PC-3 (cell line): Measurements from ENCODE around the gene CEP63. TPM values are rescaled to one million over a fixed set of nuclear protein-coding genes. Genes with fewer than 3 reads are reported as not detected.

Experiments
- ATAC-seq: fragments of 200-7000 bp; cut with Tn5 transposase; 2 replicates; pipeline ENCODE4 v1.9.1; 2020; ENCODE audit warnings: mild to moderate bottlenecking, moderate library complexity
- BruUV-seq: library from RNA; stranded (reverse); fragments of 400-500 nt; replicated peaks from 2 replicates; lab custom pipeline; 2021; lab: Mats Ljungman, UMichigan
- CTCF ChIA-PET: fragments of 300-600 bp; sonication (Branson Sonifier 250); formaldehyde crosslinking; loops from one replicate; lab custom pipeline; 2022; ENCODE audit warnings: antibody characterized with exemption; lab: Charles Lee
- POLR2A ChIA-PET: fragments of 300-600 bp; sonication (Branson Sonifier 250); formaldehyde crosslinking; loops from one replicate; lab custom pipeline; 2022; ENCODE audit warnings: antibody characterized with exemption; ENCODE audit not compliant: unreplicated experiment; lab: Charles Lee
- DNase-seq: peaks from one replicate; pipeline ENCODE4 v3.0.0-alpha.2; 2015
- H2AFZ ChIP-seq: fragments of 300-600 bp; sonication (generic); 2 replicates; pipeline ENCODE4 v1.6.0; 2016; ENCODE audit warnings: antibody characterized with exemption, low read length
- H3F3A ChIP-seq: fragments of 300-600 bp; sonication (generic); one replicate; pipeline ENCODE4 v1.6.0; 2017; ENCODE audit warnings: antibody characterized with exemption, low read length, control low read depth, mild to moderate bottlenecking; ENCODE audit not compliant: unreplicated experiment
- H3K27ac ChIP-seq: fragments of 300-600 bp; sonication (generic); 2 replicates; pipeline ENCODE4 v1.5.1; 2016; ENCODE audit warnings: mild to moderate bottlenecking, low read length
- H3K27me3 ChIP-seq: fragments of 300-600 bp; sonication (generic); 2 replicates; pipeline ENCODE4 v1.6.1; 2016; ENCODE audit warnings: low read length, mixed read lengths
- H3K36me3 ChIP-seq: fragments of 300-600 bp; sonication (generic); 2 replicates; pipeline ENCODE4 v1.6.1; 2016; ENCODE audit warnings: low read depth, mixed run types, low read length, mixed read lengths
- H3K4me1 ChIP-seq: fragments of 300-600 bp; sonication (generic); 2 replicates; pipeline ENCODE4 v1.5.1; 2016; ENCODE audit warnings: low read length; ENCODE audit not compliant: insufficient read depth
- H3K4me2 ChIP-seq: fragments of 300-600 bp; sonication (generic); 2 replicates; pipeline ENCODE4 v1.6.0; 2016; ENCODE audit warnings: low read length
- H3K4me3 ChIP-seq: fragments of 300-600 bp; sonication (generic); 2 replicates; pipeline ENCODE4 v1.5.1; 2016; ENCODE audit warnings: mild to moderate bottlenecking, low read length, mixed read lengths
- H3K79me2 ChIP-seq: fragments of 300-600 bp; sonication (generic); 2 replicates; pipeline ENCODE4 v1.6.1; 2017; ENCODE audit warnings: low read length, mixed read lengths
- H3K9ac ChIP-seq: fragments of 300-600 bp; sonication (generic); 2 replicates; pipeline ENCODE4 v1.6.0; 2016; ENCODE audit warnings: mild to moderate bottlenecking, low read length
- H3K9me2 ChIP-seq: fragments of 300-600 bp; sonication (generic); replicated peaks from 2 replicates; pipeline ENCODE4 v1.6.1; 2016; ENCODE audit warnings: mixed run types, low read length, mixed read lengths
- H3K9me3 ChIP-seq: fragments of 300-600 bp; sonication (generic); 2 replicates; pipeline ENCODE4 v1.6.1; 2016; ENCODE audit warnings: low read length, mixed read lengths
- H4K20me1 ChIP-seq: fragments of 300-600 bp; sonication (generic); 2 replicates; pipeline ENCODE4 v1.6.1; 2016; ENCODE audit warnings: low read length, mixed read lengths
- EZH2 ChIP-seq: fragments of 300-600 bp; sonication (generic); IDR thresholded peaks from one replicate; pipeline ENCODE4 v1.6.1; 2017; ENCODE audit warnings: antibody characterized with exemption, mild to moderate bottlenecking, low read length; ENCODE audit not compliant: unreplicated experiment
- EZH2phosphoT487 ChIP-seq: fragments of 300-600 bp; sonication (generic); IDR thresholded peaks from 2 replicates; pipeline ENCODE4 v1.6.1; 2018; ENCODE audit warnings: mild to moderate bottlenecking, antibody characterized with exemption, low read length, borderline replicate concordance
- intact Hi-C: fragments of 100-400 bp; cut with micrococcal nuclease; formaldehyde crosslinking; loops from 2 replicates; pipeline ENCODE4 v1.9.0; 2023
- total RNA-seq: library from RNA; depleted of rRNA; stranded (reverse); fragments of >200 nt; gene quantifications from 2 replicates; pipeline ENCODE4 v1.2.3, GENCODE V29; 2014
- TF ChIP-seq, protein P1 (sequence below): fragments of 300-600 bp; sonication (generic); conservative IDR thresholded peaks from 2 replicates; pipeline ENCODE4 v1.5.1; 2017; ENCODE audit warnings: antibody characterized with exemption, low read depth, mild to moderate bottlenecking, low read length

The CEP63 gene
- total RNA-seq, 1 experiment from 2014 or later, result 15.4 TPM

DNA sequence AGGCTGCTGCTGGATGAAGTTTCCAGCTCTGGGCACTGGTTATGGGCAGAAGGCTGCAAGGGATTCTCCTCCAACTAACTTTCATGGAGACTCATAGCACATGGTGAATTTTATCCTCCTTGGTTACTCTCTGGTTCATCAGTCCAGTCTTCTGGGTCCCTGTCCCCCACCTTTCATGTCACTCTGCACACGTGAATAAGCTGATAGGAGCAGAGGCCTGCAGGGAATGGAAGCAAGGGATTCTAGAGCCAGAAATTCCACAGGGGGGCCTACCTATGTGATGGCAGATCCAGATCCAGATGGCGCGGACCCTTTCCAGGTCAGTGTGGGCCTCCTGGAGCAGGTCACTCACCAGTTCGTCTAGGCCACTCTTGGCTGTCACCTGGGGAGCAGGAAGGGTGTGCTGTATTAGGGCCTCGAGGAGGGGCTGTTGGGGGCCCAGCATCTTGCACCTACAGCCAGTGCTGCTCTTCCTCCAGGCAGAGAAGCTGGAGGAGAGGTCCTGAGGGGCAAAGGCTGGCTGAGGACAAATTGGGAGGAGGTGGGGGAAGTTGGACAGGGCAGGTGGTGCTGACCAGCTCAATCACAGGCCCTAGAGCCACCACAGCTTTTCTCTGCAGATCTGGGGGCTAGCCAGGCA lies 134.7 kb downstream of the CEP63 start:
- BruUV-seq, result no TSS peak
- POLR2A ChIA-PET, result no interaction called here
- ATAC-seq (no peak), DNase-seq (no peak)
- Histone ChIP-seq H3K4me1 (no peaks in the 10 kb centered on the region), H3K9ac (no peak overlapping the region), H3K4me2 (no peak overlapping the region), H2AFZ (no peak overlapping the region), H3K79me2 (no peaks in the 10 kb centered on the region), H3K4me3 (no peak overlapping the region), H3K9me2 (no peaks in the 10 kb centered on the region), H3K9me3 (no peaks in the 10 kb centered on the region), H3K27me3 (0 out of 2 replicates have a peak, but pooled peaks cover 5% of the 10 kb centered on the region), H3F3A (no peaks in the 10 kb centered on the region), H3K36me3 (no peaks in the 10 kb centered on the region), H4K20me1 (no peaks in the 10 kb centered on the region), H3K27ac (no peak overlapping the region)
- intact Hi-C loops, result no loop called here
- CTCF ChIA-PET, result no interaction called here
- TF ChIP-seq EZH2, result no peak
- TF ChIP-seq, protein P1, sequence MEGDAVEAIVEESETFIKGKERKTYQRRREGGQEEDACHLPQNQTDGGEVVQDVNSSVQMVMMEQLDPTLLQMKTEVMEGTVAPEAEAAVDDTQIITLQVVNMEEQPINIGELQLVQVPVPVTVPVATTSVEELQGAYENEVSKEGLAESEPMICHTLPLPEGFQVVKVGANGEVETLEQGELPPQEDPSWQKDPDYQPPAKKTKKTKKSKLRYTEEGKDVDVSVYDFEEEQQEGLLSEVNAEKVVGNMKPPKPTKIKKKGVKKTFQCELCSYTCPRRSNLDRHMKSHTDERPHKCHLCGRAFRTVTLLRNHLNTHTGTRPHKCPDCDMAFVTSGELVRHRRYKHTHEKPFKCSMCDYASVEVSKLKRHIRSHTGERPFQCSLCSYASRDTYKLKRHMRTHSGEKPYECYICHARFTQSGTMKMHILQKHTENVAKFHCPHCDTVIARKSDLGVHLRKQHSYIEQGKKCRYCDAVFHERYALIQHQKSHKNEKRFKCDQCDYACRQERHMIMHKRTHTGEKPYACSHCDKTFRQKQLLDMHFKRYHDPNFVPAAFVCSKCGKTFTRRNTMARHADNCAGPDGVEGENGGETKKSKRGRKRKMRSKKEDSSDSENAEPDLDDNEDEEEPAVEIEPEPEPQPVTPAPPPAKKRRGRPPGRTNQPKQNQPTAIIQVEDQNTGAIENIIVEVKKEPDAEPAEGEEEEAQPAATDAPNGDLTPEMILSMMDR, result no peak
- no peak for TF ChIP-seq EZH2phosphoT487

DNA sequence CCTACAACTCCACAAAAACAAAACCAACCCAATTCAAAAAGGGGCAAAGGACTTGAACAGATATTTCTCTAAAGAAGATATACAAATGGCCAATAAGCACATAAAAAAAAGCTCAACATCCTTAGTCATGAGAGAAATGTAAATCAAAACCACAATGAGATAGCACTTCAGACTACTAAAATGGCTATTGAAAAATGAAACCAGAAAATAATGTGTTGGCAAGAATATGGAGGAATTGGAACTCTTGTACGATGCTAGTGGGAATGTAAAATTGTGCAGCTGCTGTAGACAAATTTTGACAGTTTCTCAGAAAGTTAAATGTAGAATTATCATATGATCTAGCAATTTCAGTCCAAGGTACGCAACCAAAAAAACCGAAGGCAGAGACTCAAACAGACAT lies 136.0 kb downstream of the CEP63 start:
- Histone ChIP-seq H3K9ac (no peak overlapping the region), H3K4me2 (no peak overlapping the region), H3K9me3 (no peaks in the 10 kb centered on the region), H3F3A (no peaks in the 10 kb centered on the region), H3K9me2 (no peaks in the 10 kb centered on the region), H3K36me3 (no peaks in the 10 kb centered on the region), H3K4me3 (no peak overlapping the region), H3K4me1 (no peaks in the 10 kb centered on the region), H3K79me2 (no peaks in the 10 kb centered on the region), H2AFZ (no peak overlapping the region), H4K20me1 (no peaks in the 10 kb centered on the region), H3K27ac (no peak overlapping the region), H3K27me3 (0 out of 2 replicates have a peak, but pooled peaks cover 4% of the 10 kb centered on the region)
- BruUV-seq, result no TSS peak
- TF ChIP-seq EZH2 (no peak), EZH2phosphoT487 (no peak)
- TF ChIP-seq, protein P1, result no peak
- ChIA-PET POLR2A (no interaction called here), CTCF (interaction anchor here (0.6 to 0.7 kb wide), 2 partner anchors 19 to 21 kb away, joined by 3 read pairs; no protein-coding TSS in a partner anchor)
- ATAC-seq (no peak), DNase-seq (no peak)
- intact Hi-C loops, result no loop called here

DNA sequence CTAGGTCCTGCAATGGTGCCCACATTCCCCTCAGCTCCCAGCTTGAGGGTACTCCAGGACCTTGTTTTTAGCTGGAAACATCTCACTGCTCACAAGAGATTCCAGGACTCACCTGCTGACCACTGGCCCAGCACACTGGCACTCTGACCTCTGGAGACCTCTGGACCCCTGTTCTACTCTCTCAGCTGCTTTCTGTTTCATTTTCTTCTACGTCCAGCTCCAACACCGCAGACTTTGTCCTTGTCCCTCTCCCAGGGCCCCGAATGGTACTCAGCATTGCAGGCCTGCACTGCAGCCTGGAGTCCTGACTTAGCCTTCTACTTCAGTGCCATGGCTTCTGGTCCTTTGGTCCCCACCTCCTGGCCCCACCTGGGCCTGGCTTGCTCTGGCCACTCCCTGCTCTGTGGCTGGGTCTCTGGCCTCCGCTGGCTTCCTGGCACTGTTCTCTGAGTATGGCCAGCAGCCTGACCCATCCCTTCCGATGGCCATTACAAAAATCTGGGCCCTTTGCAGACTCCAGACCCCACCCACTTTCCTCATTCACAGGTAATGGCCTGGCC lies 137.0 kb downstream of the CEP63 start:
- DNase-seq, result no peak
- Histone ChIP-seq H3K4me1 (no peaks in the 10 kb centered on the region), H3K4me2 (no peak overlapping the region), H3K79me2 (no peaks in the 10 kb centered on the region), H3K27ac (no peak overlapping the region), H3K4me3 (no peak overlapping the region), H2AFZ (no peak overlapping the region), H3K9me3 (no peaks in the 10 kb centered on the region), H3K9me2 (no peaks in the 10 kb centered on the region), H4K20me1 (no peaks in the 10 kb centered on the region), H3K27me3 (no peaks in the 10 kb centered on the region), H3K9ac (no peak overlapping the region), H3K36me3 (no peaks in the 10 kb centered on the region), H3F3A (no peaks in the 10 kb centered on the region)
- TF ChIP-seq, protein P1, result no peak
- no peak for TF ChIP-seq EZH2phosphoT487
- TF ChIP-seq EZH2, result no peak
- ChIA-PET CTCF (no interaction called here), POLR2A (no interaction called here)
- no TSS peak for BruUV-seq
- ATAC-seq, result no peak
- intact Hi-C loops, result no loop called here
